H1 (cell line): ENCODE measurements around the gene NKAIN1. TPM values are rescaled to one million over a fixed set of nuclear protein-coding genes. Genes with fewer than 3 reads are reported as not detected.

Experiments used
- CTCF ChIA-PET: fragments of 300-600 bp; sonication (Branson Sonifier 250); formaldehyde crosslinking; loops from one replicate; lab custom pipeline; 2021; ENCODE audit not compliant: partially characterized antibody; lab: Charles Lee
- POLR2A ChIA-PET: fragments of 300-600 bp; sonication (Branson Sonifier 250); formaldehyde crosslinking; loops from one replicate; lab custom pipeline; 2021; ENCODE audit warnings: inconsistent platforms; ENCODE audit not compliant: partially characterized antibody; lab: Charles Lee
- DNase-seq, 2 experiments: peaks; one replicate each; pipeline versions ENCODE4 v3.0.0 to v3.0.0-alpha.2; 2010 to 2022; ENCODE audit warnings: low spot score in 2 of 2, low read depth in 1 of 2, mixed read lengths in 1 of 2
- FAIRE-seq: peaks from 2 replicates; lab custom pipeline; 2011; peaks lifted over from hg19 to GRCh38; lab: Jason Lieb, UNC
- H2AFZ ChIP-seq: 2 replicates; pipeline ENCODE4 v1.8.1; 2012; ENCODE audit warnings: low read length, inconsistent platforms
- H2AK5ac ChIP-seq: 2 replicates; pipeline ENCODE4 v1.6.1; 2013; ENCODE audit warnings: low read depth, low read length
- H2BK120ac ChIP-seq: replicated peaks from 2 replicates; pipeline ENCODE3; 2013; ENCODE audit warnings: low read depth, low read length, inconsistent platforms
- H2BK12ac ChIP-seq: 2 replicates; pipeline ENCODE4 v1.6.1; 2013; ENCODE audit warnings: low read depth, low read length
- H2BK15ac ChIP-seq: 2 replicates; pipeline ENCODE4 v1.6.1; 2013; ENCODE audit warnings: low read length
- H2BK20ac ChIP-seq: 2 replicates; pipeline ENCODE4 v1.6.1; 2013; ENCODE audit warnings: low read length
- H2BK5ac ChIP-seq: 2 replicates; pipeline ENCODE4 v1.6.1; 2013; ENCODE audit warnings: low read depth, low read length
- H3K14ac ChIP-seq: 2 replicates; pipeline ENCODE4 v1.6.1; 2013; ENCODE audit warnings: inconsistent platforms; ENCODE audit not compliant: insufficient read length
- H3K18ac ChIP-seq: 2 replicates; pipeline ENCODE4 v1.6.1; 2013; ENCODE audit warnings: low read length; ENCODE audit errors: extremely low read depth
- H3K23ac ChIP-seq: 2 replicates; pipeline ENCODE4 v1.6.1; 2013; ENCODE audit warnings: inconsistent platforms; ENCODE audit not compliant: insufficient read length
- H3K23me2 ChIP-seq: 2 replicates; pipeline ENCODE4 v1.6.1; 2013; ENCODE audit warnings: low read depth, low read length
- H3K27ac ChIP-seq: 2 replicates; pipeline ENCODE4 v1.6.1; 2011; ENCODE audit warnings: low read depth, low read length, inconsistent platforms
- H3K27me3 ChIP-seq, 4 experiments: replicated peaks in 1 of 4; 1 replicate in 1 of 4; 2 replicates in 3 of 4; pipeline versions ENCODE4 v1.6.1 to v1.8.1; 2011 to 2013; ENCODE audit warnings: low read length in 3 of 4, mild to moderate bottlenecking in 3 of 4, inconsistent platforms in 2 of 4, mixed read lengths in 2 of 4, moderate library complexity in 1 of 4; ENCODE audit not compliant: control insufficient read depth in 3 of 4, insufficient read depth in 3 of 4; ENCODE audit errors: extremely low read depth in 1 of 4
- H3K36me3 ChIP-seq, 4 experiments: 2 replicates each; pipeline versions ENCODE4 v1.6.1 to v1.8.1; 2011 to 2013; ENCODE audit warnings: mild to moderate bottlenecking in 4 of 4, low read length in 3 of 4, moderate library complexity in 2 of 4, control low read depth in 1 of 4, inconsistent platforms in 1 of 4; ENCODE audit not compliant: insufficient read depth in 4 of 4, control insufficient read depth in 2 of 4
- H3K4ac ChIP-seq: replicated peaks from 2 replicates; pipeline ENCODE3; 2013; ENCODE audit warnings: low read length, low read depth, mixed read lengths, inconsistent platforms; ENCODE audit not compliant: insufficient read length
- H3K4me1 ChIP-seq, 4 experiments: replicated peaks in 1 of 4; 1 replicate in 1 of 4; 2 replicates in 3 of 4; pipeline versions ENCODE4 v1.6.1 to v1.8.1; 2011 to 2013; ENCODE audit warnings: low read length in 3 of 4, inconsistent platforms in 2 of 4, mixed read lengths in 1 of 4; ENCODE audit not compliant: insufficient read depth in 4 of 4, control insufficient read depth in 3 of 4
- H3K4me2 ChIP-seq, 2 experiments: 2 replicates each; pipeline versions ENCODE4 v1.6.1 to v1.8.1; 2011 to 2013; ENCODE audit warnings: low read depth in 2 of 2, low read length in 2 of 2, control low read depth in 1 of 2, inconsistent platforms in 1 of 2, mild to moderate bottlenecking in 1 of 2; ENCODE audit not compliant: insufficient read depth in 1 of 2
- H3K4me3 ChIP-seq, 4 experiments: fragments of 200-600, 300-600 bp in 1 of 4; sonication (generic), shearing (Covaris generic), sonication (Bioruptor Twin) in 1 of 4; 2 replicates each; pipeline versions ENCODE4 v1.5.1 to v1.8.1; 2011 to 2016; ENCODE audit warnings: low read length in 4 of 4, low read depth in 3 of 4, control low read depth in 2 of 4, inconsistent platforms in 2 of 4, mild to moderate bottlenecking in 2 of 4, mixed read lengths in 1 of 4, moderate library complexity in 1 of 4; ENCODE audit not compliant: insufficient read depth in 2 of 4; ENCODE audit errors: extremely low read depth in 1 of 4
- H3K56ac ChIP-seq: replicated peaks from 2 replicates; pipeline ENCODE3; 2013; ENCODE audit warnings: low read depth, mild to moderate bottlenecking, mixed read lengths, low read length, inconsistent platforms; ENCODE audit not compliant: insufficient read length
- H3K79me1 ChIP-seq: 2 replicates; pipeline ENCODE4 v1.6.1; 2013; ENCODE audit warnings: low read depth, low read length, control low read depth
- H3K79me2 ChIP-seq, 2 experiments: 2 replicates each; pipeline versions ENCODE4 v1.6.1 to v1.8.1; 2012 to 2013; ENCODE audit warnings: low read length in 2 of 2, mild to moderate bottlenecking in 2 of 2, inconsistent platforms in 1 of 2; ENCODE audit not compliant: insufficient read depth in 2 of 2, control insufficient read depth in 1 of 2
- H3K9ac ChIP-seq, 4 experiments: replicated peaks in 1 of 4; 1 replicate in 1 of 4; 2 replicates in 3 of 4; pipeline versions ENCODE4 v1.6.1 to v1.8.1; 2011 to 2013; ENCODE audit warnings: low read depth in 3 of 4, low read length in 3 of 4, control low read depth in 2 of 4, mild to moderate bottlenecking in 2 of 4, moderate library complexity in 2 of 4, inconsistent platforms in 1 of 4; ENCODE audit errors: extremely low read depth in 1 of 4
- H3K9me3 ChIP-seq, 2 experiments: 2 replicates each; pipeline versions ENCODE4 v1.6.1 to v1.8.1; 2012 to 2013; ENCODE audit warnings: mild to moderate bottlenecking in 2 of 2, moderate library complexity in 2 of 2, control low read depth in 1 of 2, inconsistent platforms in 1 of 2, low read depth in 1 of 2, low read length in 1 of 2, mixed read lengths in 1 of 2; ENCODE audit not compliant: insufficient read depth in 2 of 2
- H4K20me1 ChIP-seq, 2 experiments: replicated peaks in 1 of 2; 2 replicates each; pipeline versions ENCODE3 to v1.8.1; 2011 to 2013; ENCODE audit warnings: inconsistent platforms in 2 of 2, low read length in 2 of 2, mild to moderate bottlenecking in 1 of 2; ENCODE audit not compliant: insufficient read depth in 2 of 2, control insufficient read depth in 1 of 2
- H4K5ac ChIP-seq: 2 replicates; pipeline ENCODE4 v1.6.1; 2013; ENCODE audit warnings: low read length, low read depth, mixed read lengths, inconsistent platforms; ENCODE audit not compliant: insufficient read length
- H4K8ac ChIP-seq: 2 replicates; pipeline ENCODE4 v1.8.0; 2013; ENCODE audit warnings: mild to moderate bottlenecking, moderate library complexity, low read length, inconsistent platforms; ENCODE audit not compliant: insufficient read depth; ENCODE audit errors: extremely low read depth
- H4K91ac ChIP-seq: replicated peaks from 2 replicates; pipeline ENCODE3; 2013; ENCODE audit warnings: low read length, mixed read lengths, inconsistent platforms; ENCODE audit not compliant: insufficient read length
- CEBPB ChIP-seq: IDR thresholded peaks from 2 replicates; pipeline ENCODE4 v1.6.1; 2012; ENCODE audit warnings: low read depth, low read length
- CREB1 ChIP-seq: IDR thresholded peaks from 2 replicates; pipeline ENCODE4 v1.6.1; 2012; ENCODE audit warnings: inconsistent platforms
- CTBP2 ChIP-seq: IDR thresholded peaks from 2 replicates; pipeline ENCODE4 v1.7.0; 2011; ENCODE audit warnings: borderline replicate concordance, mild to moderate bottlenecking, moderate library complexity, mixed read lengths, low read length; ENCODE audit not compliant: insufficient read depth, insufficient read length
- EGR1 ChIP-seq: IDR thresholded peaks from 2 replicates; pipeline ENCODE4 v1.6.1; 2011; ENCODE audit warnings: low read depth, low read length, borderline replicate concordance
- GABPA ChIP-seq: IDR thresholded peaks from 2 replicates; pipeline ENCODE4 v1.6.1; 2011; ENCODE audit warnings: mild to moderate bottlenecking, low read length, moderate library complexity, borderline replicate concordance; ENCODE audit not compliant: insufficient read depth
- KDM4A ChIP-seq: IDR thresholded peaks from one replicate; pipeline ENCODE4 v1.7.1; 2012; ENCODE audit warnings: low read depth, mild to moderate bottlenecking, moderate library complexity, low read length, inconsistent platforms; ENCODE audit not compliant: severe bottlenecking
- NRF1 ChIP-seq: IDR thresholded peaks from 2 replicates; pipeline ENCODE4 v1.6.1; 2011; ENCODE audit warnings: mild to moderate bottlenecking, low read depth, low read length, improper control_type of control experiment
- RNF2 ChIP-seq: fragments of 200-900, 300-1000 bp; sonication (generic); IDR thresholded peaks from 2 replicates; pipeline ENCODE4 v1.7.1; 2016; ENCODE audit warnings: borderline replicate concordance, low read depth, mild to moderate bottlenecking, antibody characterized with exemption, low read length; ENCODE audit not compliant: poor library complexity, severe bottlenecking; ENCODE audit errors: missing control alignments
- SIRT6 ChIP-seq: IDR thresholded peaks from one replicate; pipeline ENCODE4 v1.7.1; 2012; ENCODE audit warnings: low read length, inconsistent platforms
- TCF12 ChIP-seq: IDR thresholded peaks from 2 replicates; pipeline ENCODE4 v1.6.1; 2011; ENCODE audit warnings: low read depth, mild to moderate bottlenecking, low read length
- WGBS, 2 experiments: shearing (Covaris generic) in 1 of 2; methylation state at CpG; one replicate each; pipeline versions ENCODE4 v1.1.6 to v1.1.7; 2013 to 2015; ENCODE audit warnings: low lambda C conversion rate in 2 of 2, mixed read lengths in 2 of 2, inconsistent platforms in 1 of 2, low coverage in 1 of 2, missing lambda C conversion rate in 1 of 2; ENCODE audit not compliant: insufficient replicate concordance in 2 of 2, insufficient coverage in 1 of 2, insufficient read length in 1 of 2; ENCODE audit errors: extremely low coverage in 1 of 2, missing lambda C conversion rate in 1 of 2; 5-methylcytosine and 5-hydroxymethylcytosine counted together
- polyA plus RNA-seq, 7 experiments: library from polyadenylated mRNA; depleted of rRNA in 3 of 7; stranded (reverse) in 5 of 7; unstranded in 2 of 7; fragments of >200 nt in 5 of 7; fragments of 200-250 nt in 2 of 7; gene quantifications; 1 replicate in 5 of 7; 2 replicates in 1 of 7; 4 replicates in 1 of 7; pipeline versions ENCODE4 v1.2.1 to v1.2.3, GENCODE V29; 2011 to 2013; ENCODE audit warnings: missing spikeins in 2 of 7, mixed read lengths in 2 of 7
- total RNA-seq: library from RNA; stranded (reverse); fragmentation: NEBNext Ultra II Directional; extraction: Animal tissue kit (Norgen Biotek cat#: 25700); gene quantifications from 2 replicates; pipeline ENCODE4 v1.2.1, GENCODE V29; 2021
- TF ChIP-seq, protein P1 (sequence below), 3 experiments: IDR thresholded peaks; 1 replicate in 2 of 3; 2 replicates in 1 of 3; pipeline versions ENCODE4 v1.5.1 to v1.6.1; 2011; ENCODE audit warnings: low read length in 3 of 3, mild to moderate bottlenecking in 3 of 3, inconsistent platforms in 2 of 3, low read depth in 1 of 3, moderate library complexity in 1 of 3; ENCODE audit not compliant: insufficient read depth in 1 of 3; ENCODE audit errors: control extremely low read depth in 1 of 3

NKAIN1 gene
- total and polyA plus RNA-seq, 2 of the 8 experiments (the other 6 are each of a cell fraction or from before 2014, with no cell fraction given), result 59.3 to 66.9 TPM

DNA sequence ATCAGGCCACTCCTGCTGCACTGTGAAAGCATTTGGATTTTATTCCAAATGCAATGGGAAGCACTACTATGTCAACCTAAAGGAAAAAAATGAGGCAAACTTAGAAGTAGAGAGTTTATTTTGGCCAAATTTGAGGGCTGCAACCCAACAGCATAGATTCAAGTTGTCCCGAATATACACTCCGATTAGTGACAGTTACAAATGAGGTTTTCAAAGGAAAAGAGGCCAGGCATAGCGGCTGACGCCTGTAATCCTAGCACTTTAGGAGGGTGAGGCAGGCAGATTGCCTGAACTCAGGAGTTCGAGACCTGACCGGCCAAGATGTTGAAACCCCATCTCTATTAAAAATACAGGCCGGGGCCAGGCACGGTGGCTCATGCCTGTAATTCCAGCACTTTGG lies 95.2 kb downstream of the NKAIN1 start:
- H3K23me2 ChIP-seq, result no peaks in the 10 kb centered on the region
- H2AK5ac ChIP-seq, result no peak overlapping the region
- H4K8ac ChIP-seq, result no peak overlapping the region
- H2BK12ac ChIP-seq, result no peak overlapping the region
- H3K79me2 ChIP-seq, result no peaks in the 10 kb centered on the region
- H3K9ac ChIP-seq, result no peak overlapping the region
- FAIRE-seq (no peak), DNase-seq (no peak)
- H2AFZ ChIP-seq, result no peak overlapping the region
- no peak overlapping the region for H4K5ac ChIP-seq
- ChIA-PET POLR2A (no interaction called here), CTCF (interaction anchor here (1.6 kb wide), 1 partner anchor 37 kb away, joined by 6 read pairs; no protein-coding TSS in a partner anchor)
- no peaks in the 10 kb centered on the region for H3K79me1 ChIP-seq
- H3K4ac ChIP-seq, result no peak overlapping the region
- H3K9me3 ChIP-seq, result no peaks in the 10 kb centered on the region
- no peak overlapping the region for H3K4me3 ChIP-seq
- H3K14ac ChIP-seq, result no peak overlapping the region
- no peak overlapping the region for H3K18ac ChIP-seq
- no peak overlapping the region for H3K4me2 ChIP-seq
- peaks cover 0 to 3% (median 1%) of the 10 kb centered on the region in 4 experiments; a peak in 2 of 7 replicates for H3K4me1 ChIP-seq
- H2BK20ac ChIP-seq, result no peak overlapping the region
- H4K91ac ChIP-seq, result no peak overlapping the region
- no peak overlapping the region for H2BK120ac ChIP-seq
- H3K27ac ChIP-seq, result no peak overlapping the region
- no peak overlapping the region for H2BK5ac ChIP-seq
- H2BK15ac ChIP-seq, result no peak overlapping the region
- H3K23ac ChIP-seq, result no peak overlapping the region
- H3K56ac ChIP-seq, result no peak overlapping the region
- 93% methylated on average over 8 of the region's 8 CpGs; no CpG with 5 or more reads in 1 of the 2 experiments for WGBS, 2 experiments
- H3K36me3 ChIP-seq, result no peaks in the 10 kb centered on the region
- no peaks in the 10 kb centered on the region for H4K20me1 ChIP-seq
- no peaks in the 10 kb centered on the region for H3K27me3 ChIP-seq
- TF ChIP-seq KDM4A (no peak), EGR1 (no peak), RNF2 (no peak), CEBPB (no peak), SIRT6 (no peak), CTBP2 (no peak), TCF12 (no peak), GABPA (no peak), NRF1 (no peak), CREB1 (no peak)
- TF ChIP-seq, protein P1, sequence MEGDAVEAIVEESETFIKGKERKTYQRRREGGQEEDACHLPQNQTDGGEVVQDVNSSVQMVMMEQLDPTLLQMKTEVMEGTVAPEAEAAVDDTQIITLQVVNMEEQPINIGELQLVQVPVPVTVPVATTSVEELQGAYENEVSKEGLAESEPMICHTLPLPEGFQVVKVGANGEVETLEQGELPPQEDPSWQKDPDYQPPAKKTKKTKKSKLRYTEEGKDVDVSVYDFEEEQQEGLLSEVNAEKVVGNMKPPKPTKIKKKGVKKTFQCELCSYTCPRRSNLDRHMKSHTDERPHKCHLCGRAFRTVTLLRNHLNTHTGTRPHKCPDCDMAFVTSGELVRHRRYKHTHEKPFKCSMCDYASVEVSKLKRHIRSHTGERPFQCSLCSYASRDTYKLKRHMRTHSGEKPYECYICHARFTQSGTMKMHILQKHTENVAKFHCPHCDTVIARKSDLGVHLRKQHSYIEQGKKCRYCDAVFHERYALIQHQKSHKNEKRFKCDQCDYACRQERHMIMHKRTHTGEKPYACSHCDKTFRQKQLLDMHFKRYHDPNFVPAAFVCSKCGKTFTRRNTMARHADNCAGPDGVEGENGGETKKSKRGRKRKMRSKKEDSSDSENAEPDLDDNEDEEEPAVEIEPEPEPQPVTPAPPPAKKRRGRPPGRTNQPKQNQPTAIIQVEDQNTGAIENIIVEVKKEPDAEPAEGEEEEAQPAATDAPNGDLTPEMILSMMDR (IDR thresholded peaks at IDR 0.05; ENCODE audit: control extremely low read depth in 1 of 3, insufficient read depth in 1 of 3, low read depth in 1 of 3, low read length in 3 of 3), result no peak
